Karpas-422 (cell line): ENCODE measurements around the gene GCAT. TPM values are rescaled to one million over a fixed set of nuclear protein-coding genes. Genes with fewer than 3 reads are reported as not detected.
A peak's percentile ranks its signal among the peaks of the same experiment; 100 is the strongest.

Experiments
- DNase-seq: peaks from one replicate; pipeline ENCODE4 v3.0.0-alpha.2; 2015
- H2AFZ ChIP-seq: fragments of 200-600 bp; sonication (generic); 2 replicates; pipeline ENCODE4 v1.6.1; 2014; ENCODE audit warnings: antibody characterized with exemption, low read length, mixed read lengths
- H3K27ac ChIP-seq: fragments of 200-600 bp; sonication (generic); 2 replicates; pipeline ENCODE4 v1.5.1; 2014; ENCODE audit warnings: mild to moderate bottlenecking, low read length, moderate library complexity
- H3K27me3 ChIP-seq: fragments of 200-600 bp; sonication (generic); 2 replicates; pipeline ENCODE4 v1.6.1; 2014; ENCODE audit warnings: low read length, mixed read lengths
- H3K36me3 ChIP-seq: fragments of 200-600 bp; sonication (generic); 2 replicates; pipeline ENCODE4 v1.6.1; 2014; ENCODE audit warnings: low read length, mixed read lengths; ENCODE audit not compliant: insufficient read depth
- H3K4me1 ChIP-seq: fragments of 200-600 bp; sonication (generic); 2 replicates; pipeline ENCODE4 v1.6.1; 2014; ENCODE audit warnings: mild to moderate bottlenecking, low read length, mixed read lengths
- H3K4me2 ChIP-seq: fragments of 200-600 bp; sonication (generic); 2 replicates; pipeline ENCODE4 v1.6.1; 2014; ENCODE audit warnings: low read length, low read depth, mild to moderate bottlenecking; ENCODE audit not compliant: poor library complexity, severe bottlenecking
- H3K4me3 ChIP-seq: fragments of 200-600 bp; sonication (generic); 2 replicates; pipeline ENCODE4 v1.5.1; 2014; ENCODE audit warnings: mild to moderate bottlenecking, antibody characterized with exemption, low read length, mixed read lengths
- H3K79me2 ChIP-seq: fragments of 200-600 bp; sonication (generic); 2 replicates; pipeline ENCODE4 v1.6.1; 2014; ENCODE audit warnings: mild to moderate bottlenecking, low read length, mixed read lengths
- H3K9ac ChIP-seq: fragments of 200-600 bp; sonication (generic); 2 replicates; pipeline ENCODE4 v1.6.0; 2014; ENCODE audit warnings: low read length
- H3K9me2 ChIP-seq: fragments of 200-600 bp; sonication (generic), shearing (Covaris generic); replicated peaks from 2 replicates; pipeline ENCODE4 v1.6.0; 2014; ENCODE audit warnings: mild to moderate bottlenecking, low read length, moderate library complexity; ENCODE audit not compliant: insufficient read depth
- H3K9me3 ChIP-seq: fragments of 300-700, 200-600 bp; sonication (generic); 2 replicates; pipeline ENCODE4 v1.6.1; 2014; ENCODE audit warnings: low read length, mixed read lengths
- H4K20me1 ChIP-seq: fragments of 200-600 bp; sonication (generic); 2 replicates; pipeline ENCODE4 v1.6.1; 2014; ENCODE audit warnings: mild to moderate bottlenecking, antibody characterized with exemption, low read length, low read depth; ENCODE audit not compliant: insufficient read depth
- total RNA-seq: library from RNA; depleted of rRNA; stranded (reverse); fragments of >200 nt; shearing (Covaris generic); gene quantifications from 2 replicates; pipeline ENCODE4 v1.2.3, GENCODE V29; 2014; ENCODE audit warnings: low replicate concordance

GCAT gene
- total RNA-seq, 1 experiment from 2014 or later: 36.6 TPM

GRCh38 chr22:37776639-37777005 is 31.1 kb upstream of the GCAT start:
- H3K4me1 ChIP-seq: peaks cover 19% of the 10 kb centered on the region
- H3K36me3 ChIP-seq: no peaks in the 10 kb centered on the region
- peak overlapping the region; percentile 45 for H3K4me2 ChIP-seq
- 0 out of 2 replicates have a peak overlapping the region, but pooled peaks have one; percentile 11 for H3K9ac ChIP-seq
- H3K9me2 ChIP-seq: no peaks in the 10 kb centered on the region
- no peak for DNase-seq
- H3K9me3 ChIP-seq: no peaks in the 10 kb centered on the region
- no peak overlapping the region for H2AFZ ChIP-seq
- no peaks in the 10 kb centered on the region for H4K20me1 ChIP-seq
- no peak overlapping the region for H3K27ac ChIP-seq
- no peaks in the 10 kb centered on the region for H3K79me2 ChIP-seq
- no peak overlapping the region for H3K4me3 ChIP-seq
- no peaks in the 10 kb centered on the region for H3K27me3 ChIP-seq

- DNase-seq: peak; percentile 73
- H3K79me2 ChIP-seq: no peaks in the 10 kb centered on the region
- no peaks in the 10 kb centered on the region for H3K36me3 ChIP-seq
- no peaks in the 10 kb centered on the region for H3K9me2 ChIP-seq
- peaks cover 19% of the 10 kb centered on the region for H3K4me1 ChIP-seq
- 0 out of 2 replicates have a peak overlapping the region, but pooled peaks have one; percentile 11 for H3K9ac ChIP-seq
- H3K27me3 ChIP-seq: no peaks in the 10 kb centered on the region
- no peaks in the 10 kb centered on the region for H3K9me3 ChIP-seq
- H3K4me2 ChIP-seq: peak overlapping the region; percentile 45
- H2AFZ ChIP-seq: no peak overlapping the region
- H3K27ac ChIP-seq: no peak overlapping the region
- H4K20me1 ChIP-seq: no peaks in the 10 kb centered on the region
- H3K4me3 ChIP-seq: peak overlapping the region; percentile 16; the same call in 1 of the 2 replicates
These were observed 30.5 kb upstream of the GCAT start for GRCh38 chr22:37777122-37777687.

- Histone ChIP-seq H4K20me1 (no peaks in the 10 kb centered on the region), H3K27ac (no peak overlapping the region), H3K36me3 (no peaks in the 10 kb centered on the region), H3K9ac (no peak overlapping the region), H3K4me3 (no peak overlapping the region), H3K4me1 (peaks cover 19% of the 10 kb centered on the region), H2AFZ (no peak overlapping the region), H3K9me3 (no peaks in the 10 kb centered on the region), H3K4me2 (no peak overlapping the region), H3K9me2 (no peaks in the 10 kb centered on the region), H3K27me3 (no peaks in the 10 kb centered on the region), H3K79me2 (no peaks in the 10 kb centered on the region)
- no peak for DNase-seq
These were observed 29.2 kb upstream of the GCAT start for GRCh38 chr22:37778370-37779009.

GRCh38 chr22:37781434-37782059 is 26.2 kb upstream of the GCAT start:
- no peak overlapping the region for H2AFZ ChIP-seq
- peaks cover 23% of the 10 kb centered on the region for H3K4me1 ChIP-seq
- no peak overlapping the region for H3K9ac ChIP-seq
- peak; percentile 56 for DNase-seq
- H3K9me3 ChIP-seq: no peaks in the 10 kb centered on the region
- no peaks in the 10 kb centered on the region for H3K36me3 ChIP-seq
- H3K9me2 ChIP-seq: no peaks in the 10 kb centered on the region
- no peaks in the 10 kb centered on the region for H3K79me2 ChIP-seq
- no peaks in the 10 kb centered on the region for H3K27me3 ChIP-seq
- no peak overlapping the region for H3K27ac ChIP-seq
- H3K4me2 ChIP-seq: no peak overlapping the region
- no peak overlapping the region for H3K4me3 ChIP-seq
- H4K20me1 ChIP-seq: no peaks in the 10 kb centered on the region

- Histone ChIP-seq H3K4me2 (no peak overlapping the region), H3K4me3 (no peak overlapping the region), H3K79me2 (no peaks in the 10 kb centered on the region), H3K9me2 (no peaks in the 10 kb centered on the region), H3K36me3 (no peaks in the 10 kb centered on the region), H3K4me1 (peaks cover 13% of the 10 kb centered on the region), H3K9me3 (no peaks in the 10 kb centered on the region), H4K20me1 (no peaks in the 10 kb centered on the region), H3K27me3 (no peaks in the 10 kb centered on the region), H3K27ac (no peak overlapping the region), H3K9ac (no peak overlapping the region), H2AFZ (no peak overlapping the region)
- no peak for DNase-seq
These were observed 25.2 kb upstream of the GCAT start for GRCh38 chr22:37782340-37783168.

- no peaks in the 10 kb centered on the region for H3K79me2 ChIP-seq
- H3K36me3 ChIP-seq: no peaks in the 10 kb centered on the region
- no peak overlapping the region for H3K27ac ChIP-seq
- H3K4me3 ChIP-seq: no peak overlapping the region
- no peak overlapping the region for H2AFZ ChIP-seq
- no peaks in the 10 kb centered on the region for H4K20me1 ChIP-seq
- no peak overlapping the region for H3K4me2 ChIP-seq
- DNase-seq: no peak
- H3K4me1 ChIP-seq: peaks cover 11% of the 10 kb centered on the region
- no peak overlapping the region for H3K9ac ChIP-seq
- no peaks in the 10 kb centered on the region for H3K9me2 ChIP-seq
- H3K27me3 ChIP-seq: no peaks in the 10 kb centered on the region
- no peaks in the 10 kb centered on the region for H3K9me3 ChIP-seq
These were observed 22.8 kb upstream of the GCAT start for GRCh38 chr22:37784829-37785495.

GRCh38 chr22:37790234-37790633 is 17.5 kb upstream of the GCAT start:
- Histone ChIP-seq H3K27ac (no peak overlapping the region), H3K9me2 (no peaks in the 10 kb centered on the region), H3K4me3 (no peak overlapping the region), H2AFZ (no peak overlapping the region), H3K4me2 (no peak overlapping the region), H3K27me3 (no peaks in the 10 kb centered on the region), H4K20me1 (no peaks in the 10 kb centered on the region), H3K79me2 (no peaks in the 10 kb centered on the region), H3K4me1 (no peaks in the 10 kb centered on the region), H3K9me3 (no peaks in the 10 kb centered on the region), H3K36me3 (no peaks in the 10 kb centered on the region), H3K9ac (no peak overlapping the region)
- no peak for DNase-seq
